ENCODE measurements around the gene AARS2.
"Not testable (repeated sequence)": the region's sequence is repeated elsewhere in the genome, so short reads cannot be mapped to it uniquely, and the experiment has no call there.

The AARS2 gene

DNA sequence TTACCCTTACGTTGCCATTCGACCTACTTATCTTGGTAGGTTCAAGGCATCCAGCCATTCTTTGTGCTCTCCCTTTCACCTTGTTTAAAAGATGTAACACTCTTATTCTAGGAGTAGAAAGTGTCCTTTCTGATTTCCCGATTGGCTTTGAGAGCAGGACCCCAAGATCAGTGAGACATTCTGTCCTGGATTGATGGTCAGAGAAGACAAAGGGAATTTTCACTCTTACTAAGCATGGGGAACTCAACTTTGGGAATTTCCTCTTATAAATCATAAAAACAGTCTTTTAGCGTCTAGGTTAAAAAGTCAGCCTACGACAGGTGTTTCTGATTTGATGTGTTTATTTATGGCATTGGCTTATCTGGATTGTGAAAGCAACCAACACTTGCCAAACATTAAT lies 2.8 kb upstream of the AARS2 start:
- no peak for TF ChIP-seq CTCF (IDR thresholded peaks at IDR 0.05; ENCODE audit: control insufficient read depth, insufficient read depth, low read depth, low read length, missing control alignments)
- no peak for DNase-seq (ENCODE audit: low read depth)
- H3K4me3 ChIP-seq (ENCODE audit: control insufficient read depth, low read depth, low read length), result no peak overlapping the region

- DNase-seq (ENCODE audit: low read depth), result no peak
- no peak for TF ChIP-seq CTCF (IDR thresholded peaks at IDR 0.05; ENCODE audit: control insufficient read depth, insufficient read depth, low read depth, low read length, missing control alignments)
- no peak overlapping the region for H3K4me3 ChIP-seq (ENCODE audit: control insufficient read depth, low read depth, low read length)
These were observed 2.4 kb upstream of the AARS2 start for GRCh38 chr6:44315516-44315915.

DNA sequence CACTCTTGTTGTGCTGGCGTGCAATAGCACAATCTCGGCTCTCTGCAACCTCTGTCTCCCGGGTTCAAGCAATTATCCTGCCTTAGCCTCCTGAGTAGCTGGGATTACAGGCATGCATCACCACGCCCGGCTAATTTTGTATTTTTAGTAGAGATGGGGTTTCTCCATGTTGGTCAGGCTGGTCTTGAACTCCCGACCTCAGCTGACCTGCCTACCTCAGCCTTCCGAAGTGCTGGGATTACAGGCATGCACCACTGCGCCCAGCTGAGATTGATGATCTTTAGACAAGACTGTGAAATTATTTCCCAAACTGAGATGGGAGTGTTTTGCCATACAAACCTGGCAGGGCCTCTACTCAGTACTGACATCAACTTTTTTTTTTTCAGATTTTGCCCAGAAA lies 1.5 kb upstream of the AARS2 start:
- not testable (repeated sequence) for DNase-seq (ENCODE audit: low read depth); H3K4me3 ChIP-seq (ENCODE audit: control insufficient read depth, low read depth, low read length)

DNA sequence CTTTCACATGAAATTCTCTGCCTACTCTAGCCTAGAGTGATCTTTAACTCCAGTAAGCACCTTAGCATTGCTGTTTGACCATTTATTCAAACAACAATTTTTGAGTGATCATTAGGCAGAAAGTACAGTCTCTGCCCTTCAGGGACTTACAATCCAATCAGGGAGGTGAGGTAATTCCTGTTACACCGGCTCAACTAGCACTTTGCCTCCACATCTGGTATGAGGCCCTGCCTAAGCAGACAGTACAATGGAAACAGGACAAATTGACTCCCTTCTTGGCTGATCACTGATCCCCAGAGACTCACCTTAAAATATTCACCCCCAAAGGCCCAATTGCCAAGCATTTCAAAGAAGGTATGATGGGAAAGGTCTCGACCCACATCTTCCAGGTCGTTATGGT lies 1.4 kb downstream of the AARS2 start:
- H3K4me3 ChIP-seq (ENCODE audit: control insufficient read depth, low read depth, low read length), result no peak overlapping the region
- no peak for TF ChIP-seq CTCF (IDR thresholded peaks at IDR 0.05; ENCODE audit: control insufficient read depth, insufficient read depth, low read depth, low read length, missing control alignments)

GRCh38 chr6:44311304-44311703 lies 1.8 kb downstream of the AARS2 start:
- no peak for TF ChIP-seq CTCF (IDR thresholded peaks at IDR 0.05; ENCODE audit: control insufficient read depth, insufficient read depth, low read depth, low read length, missing control alignments)
- DNase-seq (ENCODE audit: low read depth), result no peak
- H3K4me3 ChIP-seq (ENCODE audit: control insufficient read depth, low read depth, low read length), result no peak overlapping the region

More for the DNA sequence above, 1.4 kb downstream of the AARS2 start:
- no peak for DNase-seq (ENCODE audit: low read depth)

DNA sequence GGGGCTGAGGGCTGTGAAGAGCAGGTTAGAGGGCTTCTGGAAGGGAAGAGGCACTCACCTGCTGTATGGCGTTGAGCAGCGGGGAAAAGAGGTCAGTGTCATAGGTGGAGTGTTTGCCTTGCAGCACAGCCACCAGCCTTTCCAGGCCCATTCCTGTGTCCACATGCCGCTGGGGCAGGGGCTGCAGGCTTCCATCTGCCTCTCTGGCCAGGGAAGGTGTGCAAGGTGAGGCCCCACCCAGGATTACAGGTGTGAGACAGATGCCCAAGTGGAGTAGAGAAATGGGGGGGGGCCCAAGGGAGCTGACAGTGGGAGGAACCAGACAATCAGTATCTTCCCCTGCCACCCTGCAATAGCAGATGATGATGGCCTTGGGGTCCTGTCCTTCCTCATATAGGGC lies 2.9 kb downstream of the AARS2 start:
- no peak for TF ChIP-seq CTCF (IDR thresholded peaks at IDR 0.05; ENCODE audit: control insufficient read depth, insufficient read depth, low read depth, low read length, missing control alignments)
- no peak for DNase-seq (ENCODE audit: low read depth)
- H3K4me3 ChIP-seq (ENCODE audit: control insufficient read depth, low read depth, low read length), result no peak overlapping the region

GRCh38 chr6:44309631-44310030 lies 3.5 kb downstream of the AARS2 start:
- no peak overlapping the region for H3K4me3 ChIP-seq (ENCODE audit: control insufficient read depth, low read depth, low read length)
- TF ChIP-seq CTCF (IDR thresholded peaks at IDR 0.05; ENCODE audit: control insufficient read depth, insufficient read depth, low read depth, low read length, missing control alignments), result no peak
- DNase-seq (ENCODE audit: low read depth), result no peak

Data from AG09309 (cell line).